DLD1 (cell line): ENCODE measurements around the gene PHF20.
"Not testable (repeated sequence)": the region's sequence is repeated elsewhere in the genome, so short reads cannot be mapped to it uniquely, and the experiment has no call there.

Source experiments
- in situ Hi-C: cut with HindIII; loops from 2 replicates; pipeline ENCODE4 v1.10.0; 2017; ENCODE audit warnings: low sequenced_read_pairs

Gene PHF20

GRCh38 chr20:35773154-35773751 is 1.4 kb downstream of the PHF20 start:
- in situ Hi-C loops, result loop anchor here (10.0 kb wide), 1 partner anchor 62 kb away; no protein-coding TSS in a partner anchor

DNA sequence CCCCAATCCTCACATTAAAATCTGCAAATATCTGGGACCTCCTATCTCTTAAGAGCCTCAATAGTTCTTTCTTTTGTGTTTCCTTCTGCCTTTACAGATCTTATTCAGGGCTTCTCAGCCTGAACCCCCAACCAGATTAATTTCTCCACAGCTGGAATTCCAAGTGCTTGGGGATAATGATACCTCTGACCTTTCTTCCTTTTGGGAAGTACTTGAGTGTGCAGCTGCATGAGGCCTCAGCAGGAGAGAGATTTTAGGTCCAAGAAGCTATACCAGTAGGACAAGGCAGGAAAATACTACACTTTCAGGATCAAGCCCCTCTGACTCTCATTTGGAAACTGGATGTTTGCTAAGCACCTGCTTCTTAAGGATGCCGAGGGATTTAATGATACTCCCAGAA is 2.6 kb downstream of the PHF20 start:
- in situ Hi-C loops, result loop anchor here (10.0 kb wide), 1 partner anchor 60 kb away; no protein-coding TSS in a partner anchor

DNA sequence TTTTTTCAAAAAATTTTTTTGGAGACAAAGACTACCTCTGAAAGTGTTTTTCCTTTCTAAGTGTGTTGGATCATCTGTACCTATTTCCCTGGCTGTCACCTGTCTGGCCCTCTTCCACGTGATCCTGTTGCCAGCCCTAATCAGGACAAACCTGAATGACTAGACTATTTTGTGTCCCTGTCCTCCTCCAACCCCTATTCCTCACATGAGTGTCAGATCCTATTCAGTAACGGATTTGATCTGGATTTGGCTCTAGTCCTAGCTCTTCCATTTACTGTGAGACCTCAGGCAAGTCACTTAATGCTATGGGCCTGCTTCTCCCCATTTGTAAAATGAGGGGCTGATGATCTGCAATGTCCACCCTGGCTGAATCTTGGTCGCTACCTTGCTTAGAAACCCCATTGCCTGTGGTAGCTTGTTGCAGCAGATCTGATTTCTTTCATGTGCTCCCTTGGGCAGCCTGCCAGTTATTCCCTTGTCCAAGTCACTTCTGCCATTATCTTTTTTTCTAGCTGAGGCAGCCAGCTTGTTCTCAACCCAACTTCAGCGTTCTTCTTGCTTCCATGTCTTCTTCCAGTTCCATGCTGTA is 4.8 kb downstream of the PHF20 start:
- in situ Hi-C loops, result loop anchor here (10.0 kb wide), 1 partner anchor 58 kb away; no protein-coding TSS in a partner anchor

- in situ Hi-C loops, result not testable (repeated sequence)
These were observed 12.0 kb downstream of the PHF20 start for GRCh38 chr20:35783811-35784210.

GRCh38 chr20:35785541-35785940 is 13.7 kb downstream of the PHF20 start:
- in situ Hi-C loops, result not testable (repeated sequence)

- in situ Hi-C loops, result no loop called here
These were observed 17.0 kb downstream of the PHF20 start for GRCh38 chr20:35788796-35789195.

DNA sequence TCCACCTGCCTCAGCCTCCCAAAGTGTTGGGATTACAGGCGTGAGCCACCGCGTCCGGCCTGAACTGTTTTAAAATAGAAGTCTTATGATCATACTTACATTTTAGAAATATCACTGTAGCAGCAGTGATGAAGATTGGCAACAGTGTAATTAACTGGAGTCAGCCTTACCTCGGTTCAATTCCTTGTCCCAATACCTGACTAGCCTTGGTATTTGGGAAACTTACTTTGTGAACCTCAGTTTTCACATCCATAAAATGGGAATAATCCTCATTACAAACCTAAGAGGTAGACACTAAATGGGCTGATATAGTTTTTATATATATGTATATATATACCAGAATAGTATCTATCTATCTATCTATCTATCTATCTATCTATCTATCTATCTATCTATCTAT is 19.3 kb downstream of the PHF20 start:
- in situ Hi-C loops, result no loop called here

GRCh38 chr20:35791821-35792220 is 20.0 kb downstream of the PHF20 start:
- in situ Hi-C loops, result no loop called here

GRCh38 chr20:35792740-35793139 is 20.9 kb downstream of the PHF20 start:
- in situ Hi-C loops, result no loop called here

GRCh38 chr20:35796571-35796970 is 24.8 kb downstream of the PHF20 start:
- in situ Hi-C loops, result no loop called here

DNA sequence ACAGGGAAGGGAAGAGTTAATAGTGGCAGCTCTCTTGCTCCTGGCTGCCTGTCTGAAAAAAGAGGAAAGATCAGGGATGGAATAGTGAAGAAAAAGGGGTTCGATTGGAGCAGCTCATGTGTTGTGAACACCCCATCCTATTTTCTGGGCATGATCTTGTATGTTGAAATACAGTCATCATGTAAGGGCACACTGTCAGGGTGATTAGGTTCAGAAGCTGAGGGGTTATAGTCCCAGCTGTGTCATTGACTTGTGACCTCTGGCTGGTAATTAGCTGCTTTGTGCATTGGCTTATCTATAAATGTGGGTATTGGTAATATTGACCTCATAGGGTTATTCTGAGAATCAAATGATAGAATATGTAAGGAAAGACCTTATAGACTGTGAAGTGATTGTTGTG is 30.1 kb downstream of the PHF20 start:
- in situ Hi-C loops, result no loop called here

DNA sequence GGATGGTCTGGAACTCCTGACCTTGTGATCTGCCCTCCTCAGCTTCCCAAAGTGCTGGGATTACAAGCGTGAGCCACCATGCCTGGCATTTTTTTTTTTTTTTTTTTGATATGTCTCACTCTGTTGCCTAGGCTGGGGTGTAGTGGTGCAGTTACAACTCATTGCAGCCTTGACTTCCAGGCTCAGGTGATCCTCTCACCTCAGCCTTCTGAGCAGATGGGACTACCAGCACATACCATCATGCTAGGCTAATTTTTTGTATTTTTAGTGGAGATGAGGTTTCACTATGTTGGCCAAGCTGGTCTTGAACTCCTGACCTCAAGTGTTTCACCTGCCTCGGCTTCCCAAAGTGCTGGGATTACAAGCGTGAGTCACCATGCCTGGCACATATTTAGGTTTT is 34.3 kb downstream of the PHF20 start:
- in situ Hi-C loops, result no loop called here

GRCh38 chr20:35807877-35808276 is 36.1 kb downstream of the PHF20 start:
- in situ Hi-C loops, result no loop called here

DNA sequence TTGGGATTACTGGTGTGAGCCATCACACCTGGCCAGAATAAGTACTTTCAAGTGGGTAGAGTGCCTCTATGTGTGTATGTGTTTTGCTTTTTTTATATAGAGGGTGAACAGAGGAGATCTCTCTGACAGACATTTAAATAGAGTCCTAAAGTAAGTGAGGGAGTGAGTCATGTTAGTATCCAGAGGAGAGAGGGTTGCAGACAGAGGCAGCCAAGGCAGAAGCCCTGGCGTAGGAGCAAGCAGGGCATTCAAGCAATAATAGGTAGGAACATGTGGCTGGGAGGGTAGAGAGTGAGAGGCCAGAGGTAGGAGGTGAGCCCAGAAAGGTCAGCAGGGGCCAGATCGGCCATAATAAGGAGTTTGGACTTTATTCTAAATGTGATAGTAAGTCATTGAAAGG is 48.9 kb downstream of the PHF20 start:
- in situ Hi-C loops, result no loop called here

DNA sequence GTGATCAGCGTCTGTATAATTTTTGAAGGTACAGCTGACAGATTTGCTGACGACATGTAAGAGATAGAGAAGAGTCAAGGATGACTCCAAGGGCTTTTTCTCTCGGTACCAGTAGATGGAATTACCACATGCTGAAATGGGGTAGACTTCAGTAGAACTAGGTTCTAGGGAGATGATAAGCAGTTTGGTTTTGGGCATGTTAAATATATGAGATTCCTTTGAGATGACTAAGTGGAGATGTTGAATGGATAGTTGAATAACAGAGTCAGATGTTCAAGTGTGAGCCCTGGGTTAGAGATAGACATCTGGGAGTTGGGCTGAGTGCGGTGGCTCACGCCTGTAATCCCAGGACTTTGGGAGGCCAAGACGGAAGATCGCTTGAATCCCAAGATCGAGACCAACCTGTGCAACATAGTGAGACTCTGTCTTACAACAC is 50.0 kb downstream of the PHF20 start:
- in situ Hi-C loops, result no loop called here

DNA sequence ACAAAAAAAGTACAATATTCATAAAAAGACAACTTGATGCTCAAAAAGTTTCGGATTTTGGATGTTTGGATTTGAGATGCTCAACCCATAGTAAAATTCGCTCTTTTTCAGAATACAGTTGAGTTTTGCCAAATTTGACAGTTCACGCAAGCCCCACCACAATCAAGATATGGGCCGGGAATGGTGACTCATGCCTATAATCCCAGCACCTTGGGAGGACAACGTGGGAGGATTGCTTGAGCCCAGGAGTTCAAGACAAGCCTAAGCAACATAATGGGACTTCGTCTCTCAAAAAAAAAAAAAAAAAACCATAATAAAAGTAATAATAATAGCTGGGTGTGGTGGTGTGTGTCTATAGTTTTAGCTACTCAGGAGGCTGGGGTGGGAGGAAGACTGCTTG is 51.3 kb downstream of the PHF20 start:
- in situ Hi-C loops, result no loop called here

- in situ Hi-C loops, result no loop called here
These were observed 52.1 kb downstream of the PHF20 start for GRCh38 chr20:35823937-35824336.

- in situ Hi-C loops, result no loop called here
These were observed 54.7 kb downstream of the PHF20 start for GRCh38 chr20:35826397-35826998.

GRCh38 chr20:35828434-35828833 is 56.6 kb downstream of the PHF20 start:
- in situ Hi-C loops, result no loop called here

- in situ Hi-C loops, result no loop called here
These were observed 57.1 kb downstream of the PHF20 start for GRCh38 chr20:35828916-35829315.

DNA sequence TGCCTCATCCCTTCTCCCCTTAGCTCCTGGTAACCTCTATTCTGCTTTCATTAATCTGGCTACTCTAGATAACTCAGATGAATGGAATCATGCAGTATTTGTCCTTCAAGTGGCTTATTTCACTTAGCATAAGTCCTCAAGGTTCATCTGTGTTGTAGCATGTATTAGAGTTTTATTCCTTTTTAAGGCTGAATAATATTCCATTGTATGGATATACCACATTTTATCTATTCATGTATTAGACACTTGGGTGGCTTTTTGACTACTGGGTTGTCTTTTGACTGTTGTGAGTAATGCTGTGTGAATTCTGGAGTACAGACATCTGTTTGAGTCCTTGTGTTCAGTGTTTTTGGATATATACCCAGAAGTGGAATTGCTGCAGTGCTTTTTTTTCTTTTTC is 58.4 kb downstream of the PHF20 start:
- in situ Hi-C loops, result loop anchor here (10.0 kb wide), 1 partner anchor 55 kb away; the partner anchor contains the start of gene PHF20

DNA sequence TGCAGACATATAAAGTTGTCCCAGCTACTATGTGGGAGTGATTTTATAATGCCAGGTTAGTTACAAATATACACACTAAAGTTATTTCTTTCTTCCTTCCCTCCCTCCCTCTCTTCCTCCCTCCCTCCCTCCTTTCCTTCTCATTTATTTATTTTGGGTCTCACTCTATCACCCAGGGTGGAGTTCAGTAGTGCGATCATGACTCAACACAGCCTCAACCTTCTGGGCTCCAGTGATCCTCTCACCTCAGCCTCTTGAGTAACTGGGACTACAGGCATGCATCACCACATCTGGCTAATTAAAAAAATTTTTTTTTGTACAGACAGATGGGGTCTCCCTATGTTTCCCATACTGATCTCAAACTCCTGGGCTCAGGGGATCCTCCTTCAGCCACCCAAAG is 59.2 kb downstream of the PHF20 start:
- in situ Hi-C loops, result loop anchor here (10.0 kb wide), 1 partner anchor 56 kb away; the partner anchor contains the start of gene PHF20
